GM19438 (cell line): Measurements from ENCODE around the gene LIAS.
"Not testable (repeated sequence)": the region's sequence is repeated elsewhere in the genome, so short reads cannot be mapped to it uniquely, and the experiment has no call there.

Source experiments
- ATAC-seq: cut with Tn5 transposase; IDR thresholded peaks from one replicate; pipeline ENCODE4 v1.9.1; 2021; ENCODE audit warnings: low read depth; ENCODE audit not compliant: unreplicated experiment

Gene LIAS

GRCh38 chr4:39495446-39496213 is 36.8 kb downstream of the LIAS start:
- no peak for ATAC-seq

GRCh38 chr4:39497909-39498726 is 39.3 kb downstream of the LIAS start:
- no peak for ATAC-seq

DNA sequence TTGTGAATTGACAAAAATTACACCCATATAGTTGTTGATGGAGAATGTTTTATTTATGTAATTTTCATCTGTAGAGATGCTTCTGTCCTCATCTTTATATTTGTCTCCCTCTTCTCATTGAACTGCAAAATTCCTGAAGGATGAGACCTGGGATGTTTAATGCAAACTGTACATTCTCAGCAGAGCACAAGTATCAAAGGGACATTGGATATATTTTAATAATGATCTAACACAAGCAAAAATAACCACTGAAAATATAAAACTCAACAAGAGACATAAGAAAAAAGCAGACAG is 39.8 kb downstream of the LIAS start:
- ATAC-seq, result no peak

- no peak for ATAC-seq
Measured at GRCh38 chr4:39502019-39502663, 43.3 kb downstream of the LIAS start.

GRCh38 chr4:39502664-39503035 is 43.8 kb downstream of the LIAS start:
- not testable (repeated sequence) for ATAC-seq

DNA sequence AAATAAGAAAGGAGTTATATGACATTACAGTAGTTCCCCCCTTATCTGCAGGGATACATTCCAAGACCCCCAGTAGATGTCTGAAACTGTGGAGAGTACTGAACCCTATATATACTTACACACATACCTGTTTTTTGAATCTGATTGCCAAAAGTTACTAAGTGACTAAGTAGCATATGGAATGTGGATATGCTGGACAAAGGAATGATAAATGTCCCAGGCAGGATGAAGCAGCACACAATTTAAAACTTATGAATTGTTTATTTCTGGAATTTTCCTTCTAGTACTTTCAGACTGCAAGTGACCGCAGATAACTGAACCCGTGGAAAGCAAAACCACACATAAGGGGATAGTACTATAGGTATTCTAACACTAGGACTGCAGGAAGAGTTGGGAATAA is 45.7 kb downstream of the LIAS start:
- no peak for ATAC-seq

DNA sequence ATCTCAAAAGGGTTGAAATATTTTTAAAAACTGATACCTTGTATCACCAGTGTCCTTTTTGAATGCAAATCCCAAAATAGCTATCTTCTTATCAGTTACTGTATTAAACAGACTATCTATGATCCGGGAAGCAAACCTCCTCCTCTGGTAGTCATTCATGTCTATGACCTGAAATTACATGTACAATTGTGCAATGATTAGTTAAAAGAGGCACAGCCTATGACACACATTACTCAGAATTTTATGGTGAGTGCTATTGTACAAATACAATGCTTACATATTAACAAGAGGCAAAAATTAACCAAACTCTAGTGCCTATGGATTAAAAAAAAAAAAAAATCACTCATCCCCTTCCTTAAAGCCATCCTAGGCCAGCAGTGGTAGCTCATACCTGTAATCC is 46.7 kb downstream of the LIAS start:
- ATAC-seq, result no peak

- no peak for ATAC-seq
Measured at GRCh38 chr4:39510348-39510929, 51.6 kb downstream of the LIAS start.

DNA sequence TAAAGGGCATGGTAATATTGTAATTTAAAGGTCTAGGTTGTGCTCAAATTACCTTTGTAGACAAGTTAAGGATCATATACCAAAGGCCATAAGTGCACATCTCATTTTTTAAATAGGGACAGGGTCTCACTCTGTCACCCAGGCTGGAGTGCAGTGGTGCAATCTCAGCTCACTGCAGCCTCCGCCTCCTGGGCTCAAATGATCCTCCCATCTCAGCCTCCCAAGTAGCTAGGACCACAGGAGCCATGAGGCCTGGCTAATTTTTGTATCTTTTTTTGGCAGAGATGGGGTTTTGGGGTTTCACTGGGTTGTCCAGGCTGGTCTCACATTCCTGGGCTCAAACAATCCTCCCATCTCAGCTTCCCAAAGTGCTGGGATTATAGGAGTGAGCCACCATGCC is 55.4 kb downstream of the LIAS start:
- not testable (repeated sequence) for ATAC-seq

- no peak for ATAC-seq
Measured at GRCh38 chr4:39514888-39515401, 56.1 kb downstream of the LIAS start.

DNA sequence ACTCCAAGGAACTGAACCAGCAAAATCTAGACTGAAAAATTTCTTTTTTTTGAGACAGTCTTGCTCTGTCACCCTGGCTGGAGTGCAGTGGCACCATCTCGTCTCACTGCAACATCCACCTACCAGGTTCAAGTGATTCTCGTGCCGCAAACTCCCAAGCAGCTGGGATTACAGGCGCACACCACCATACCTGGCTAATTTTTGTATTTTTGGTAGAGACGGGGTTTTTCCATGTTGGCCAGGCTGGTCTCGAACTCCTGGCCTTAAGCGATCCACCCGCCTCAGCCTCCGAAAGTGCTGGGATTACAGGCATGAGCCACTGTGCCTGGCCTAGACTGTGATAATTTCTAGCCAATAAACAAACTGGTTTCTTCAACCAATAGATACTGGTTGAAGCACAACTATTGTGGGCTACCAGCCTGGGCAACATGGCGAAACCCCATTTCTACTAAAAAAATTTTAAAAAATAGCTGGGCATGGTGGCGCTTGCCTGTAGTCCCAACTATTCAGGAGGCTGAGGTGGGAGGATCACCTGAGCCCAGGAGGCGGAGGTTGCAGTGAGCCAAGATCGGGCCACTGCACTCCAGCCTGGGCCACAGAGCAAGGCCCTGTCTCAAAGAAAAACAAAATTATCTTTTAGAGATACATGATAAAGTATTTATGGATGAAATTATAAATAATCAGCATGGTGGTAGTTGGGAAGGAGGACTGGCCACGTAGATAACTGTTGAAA is 57.0 kb downstream of the LIAS start:
- not testable (repeated sequence) for ATAC-seq

- no peak for ATAC-seq
Measured at GRCh38 chr4:39516407-39516966, 57.6 kb downstream of the LIAS start.

- ATAC-seq, result no peak
Measured at GRCh38 chr4:39518484-39518883, 59.6 kb downstream of the LIAS start.

- no peak for ATAC-seq
Measured at GRCh38 chr4:39521253-39521919, 62.5 kb downstream of the LIAS start.

DNA sequence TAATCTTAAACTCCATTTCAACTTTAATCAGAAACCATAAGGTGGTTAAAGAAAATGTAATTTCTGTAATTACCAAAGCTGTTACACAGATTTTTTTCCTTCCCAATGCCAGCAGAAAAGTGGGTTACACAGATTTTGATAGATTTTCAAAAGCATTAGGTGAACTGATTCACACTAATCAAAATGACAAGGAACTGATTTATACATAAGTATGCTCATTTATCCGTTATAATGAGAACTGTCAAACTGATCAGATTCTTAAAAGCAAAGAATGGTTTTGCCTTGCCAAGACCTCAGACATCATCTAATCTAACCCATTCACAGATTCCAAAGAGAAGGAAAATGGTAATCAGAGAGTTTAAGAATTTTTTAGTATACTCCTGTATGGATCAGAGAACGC is 63.2 kb downstream of the LIAS start:
- no peak for ATAC-seq

- no peak for ATAC-seq
Measured at GRCh38 chr4:39524161-39524957, 65.5 kb downstream of the LIAS start.

DNA sequence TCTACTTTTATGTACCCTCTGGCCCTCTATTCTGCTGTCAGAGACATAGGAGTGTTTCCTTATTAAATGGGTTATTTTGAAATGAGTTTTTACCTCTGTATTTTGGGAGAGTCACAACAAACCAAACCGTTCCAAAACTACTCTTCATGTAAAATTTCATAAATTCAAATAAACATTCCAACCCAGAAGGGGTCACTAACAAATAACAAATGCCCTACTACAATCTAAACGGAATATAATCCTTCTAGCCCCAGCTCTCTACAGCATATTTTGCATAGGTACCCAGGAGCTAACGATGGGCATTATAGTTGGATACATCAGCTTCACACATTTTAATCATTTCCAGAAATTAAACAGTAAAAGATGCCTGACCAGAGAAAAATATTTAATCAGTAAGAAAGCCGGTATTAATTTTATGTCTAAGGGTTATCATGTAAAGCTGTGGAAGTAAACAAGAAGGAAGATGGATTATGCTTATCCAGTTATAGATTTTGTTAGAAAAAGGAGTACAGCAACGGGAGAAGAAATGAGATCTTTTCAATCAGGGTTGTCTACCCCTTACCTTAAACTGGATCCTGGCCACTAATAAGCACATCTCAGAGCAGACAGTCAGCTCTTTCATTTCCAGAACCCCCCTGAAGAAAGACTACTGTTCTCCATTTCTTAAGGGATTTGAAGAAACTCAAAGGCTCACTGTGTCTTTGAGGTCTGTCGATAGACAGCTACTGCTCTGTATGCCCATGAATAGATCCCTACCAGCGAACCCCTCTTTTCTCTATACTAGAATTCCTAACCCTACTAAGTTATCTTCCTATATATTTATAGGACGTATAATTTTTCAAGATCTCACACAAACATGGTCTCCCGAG is 67.2 kb downstream of the LIAS start:
- no peak for ATAC-seq

DNA sequence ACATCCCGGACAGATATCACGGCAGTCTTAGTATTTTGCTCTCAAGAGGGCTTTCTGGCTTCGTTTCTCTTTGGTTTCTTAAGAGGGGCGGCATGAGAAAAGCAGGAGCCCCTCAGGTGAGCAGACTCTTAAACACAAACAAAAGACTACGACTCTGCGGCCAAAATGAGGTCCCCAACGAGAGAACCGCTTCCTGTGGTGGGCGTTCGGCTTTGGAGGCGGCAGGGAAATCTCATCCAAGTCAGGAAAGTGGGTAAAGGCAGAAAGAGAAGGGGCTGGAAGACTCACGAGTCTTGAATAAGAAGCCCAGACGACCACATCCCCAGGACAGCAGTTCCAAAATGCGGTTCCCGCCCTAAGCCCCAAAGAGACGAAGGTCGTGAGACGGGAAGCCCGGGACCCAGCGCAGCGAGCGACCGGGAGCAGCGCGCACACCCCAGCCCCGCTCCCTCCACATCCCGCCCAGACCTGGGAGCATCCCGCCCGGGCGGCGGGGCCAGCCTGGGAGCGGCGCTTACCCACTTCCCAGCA is 68.0 kb downstream of the LIAS start:
- ATAC-seq, result peak; percentile 21
